Fibroblast of skin of left quadriceps (primary cell): ENCODE measurements around the gene SEPTIN1.

Experiments
- DNase-seq, 2 experiments: peaks; one replicate each; pipeline ENCODE4 v3.0.0-alpha.2; 2013; ENCODE audit warnings: low read depth in 2 of 2

Gene SEPTIN1

GRCh38 chr16:30377050-30377811, 5.1 kb downstream of the SEPTIN1 start:
- no peak for DNase-seq

- no peak for DNase-seq
Measured at GRCh38 chr16:30376461-30376902, 5.9 kb downstream of the SEPTIN1 start.

GRCh38 chr16:30375864-30376263, 6.5 kb downstream of the SEPTIN1 start:
- no peak for DNase-seq

- no peak for DNase-seq
Measured at GRCh38 chr16:30374538-30374937, 7.8 kb downstream of the SEPTIN1 start, which contains the start of gene MYL11. Gene MYL11, plus strand, starts transcription at chr16:30374802. Its CDS starts 56 bp downstream, at chr16:30374858.

- DNase-seq = no peak
Measured at GRCh38 chr16:30372725-30373124, 9.6 kb downstream of the SEPTIN1 start.

GRCh38 chr16:30372038-30372712, 10.2 kb downstream of the SEPTIN1 start:
- DNase-seq = no peak

- no peak for DNase-seq
Measured at GRCh38 chr16:30371248-30371816, 11.0 kb downstream of the SEPTIN1 start.

- peak; percentile 100 for DNase-seq
Measured at GRCh38 chr16:30370456-30371247, 11.7 kb downstream of the SEPTIN1 start, which contains the start of gene TBC1D10B. Gene TBC1D10B, minus strand, starts transcription at chr16:30370494. Its CDS starts 311 bp downstream, at chr16:30370183.

- DNase-seq = no peak
Measured at GRCh38 chr16:30369938-30370455, 12.4 kb downstream of the SEPTIN1 start.

GRCh38 chr16:30369091-30369937, 13.0 kb downstream of the SEPTIN1 start:
- DNase-seq = no peak

GRCh38 chr16:30368792-30369090, 13.6 kb downstream of the SEPTIN1 start:
- no peak for DNase-seq

GRCh38 chr16:30368122-30368791, 14.1 kb downstream of the SEPTIN1 start:
- DNase-seq = peak; percentile 4 to 23

- no peak for DNase-seq
Measured at GRCh38 chr16:30367349-30368009, 14.9 kb downstream of the SEPTIN1 start.

GRCh38 chr16:30366511-30366910, 15.8 kb downstream of the SEPTIN1 start:
- DNase-seq = no peak

GRCh38 chr16:30365200-30365599, 17.2 kb downstream of the SEPTIN1 start:
- DNase-seq = no peak

GRCh38 chr16:30361180-30361579, 21.2 kb downstream of the SEPTIN1 start:
- DNase-seq = no peak

- no peak for DNase-seq
Measured at GRCh38 chr16:30359871-30360170, 22.5 kb downstream of the SEPTIN1 start.

- DNase-seq = no peak
Measured at GRCh38 chr16:30358990-30359870, 23.1 kb downstream of the SEPTIN1 start.

- no peak for DNase-seq
Measured at GRCh38 chr16:30358577-30358936, 23.8 kb downstream of the SEPTIN1 start.
